HepG2 (cell line): Measurements from ENCODE around the gene RASA1. TPM values are rescaled to one million over a fixed set of nuclear protein-coding genes. Genes with fewer than 3 reads are reported as not detected.

Source experiments
- ATAC-seq: fragments of 200-7000 bp; cut with Tn5 transposase; 3 replicates; pipeline ENCODE4 v1.9.1; 2020; ENCODE audit warnings: mild to moderate bottlenecking, moderate library complexity
- BruUV-seq: library from RNA; stranded (reverse); fragments of 400-500 nt; replicated peaks from 2 replicates; lab custom pipeline; 2021; lab: Mats Ljungman, UMichigan
- CTCF ChIA-PET: fragments of 300-600 bp; formaldehyde crosslinking; extraction: SDS; loops from one replicate; lab custom pipeline; 2021; ENCODE audit warnings: low total read pairs, inconsistent platforms, low intra/inter-chr PET ratio; lab: Yijun Ruan, JAX
- POLR2A ChIA-PET: fragments of 350-600 bp; sonication (Branson Sonifier 250); formaldehyde crosslinking; loops from one replicate; lab custom pipeline; 2020; ENCODE audit warnings: antibody characterized with exemption, inconsistent platforms; lab: Yijun Ruan, JAX
- DNase-seq: peaks from one replicate; pipeline ENCODE4 v3.0.0-alpha.2; 2015; ENCODE audit warnings: low spot score
- FAIRE-seq: peaks from 3 replicates; lab custom pipeline; 2011; peaks lifted over from hg19 to GRCh38; lab: Jason Lieb, UNC
- H2AFZ ChIP-seq: one replicate; pipeline ENCODE4 v1.6.1; 2011; ENCODE audit warnings: low read length, inconsistent platforms
- H3K27ac ChIP-seq: fragments of 300-600 bp; 3 replicates; pipeline ENCODE4 v1.8.0; 2011; ENCODE audit warnings: mixed run types, mild to moderate bottlenecking, mixed read lengths, low read length, inconsistent platforms; ENCODE audit not compliant: insufficient read depth; ENCODE audit errors: extremely low read length
- H3K27me3 ChIP-seq, 2 experiments: fragments of 200-600 bp in 1 of 2; 2 replicates in 1 of 2; 3 replicates in 1 of 2; pipeline versions ENCODE4 v1.6.0 to v1.8.0; 2011; ENCODE audit warnings: low read length in 2 of 2, mild to moderate bottlenecking in 2 of 2, moderate library complexity in 2 of 2, inconsistent platforms in 1 of 2; ENCODE audit not compliant: insufficient read depth in 2 of 2, control insufficient read depth in 1 of 2
- H3K36me3 ChIP-seq, 2 experiments: fragments of 200-600 bp in 1 of 2; replicated peaks in 1 of 2; 2 replicates in 1 of 2; 3 replicates in 1 of 2; pipeline versions ENCODE4 v1.5.1 to v1.8.0; 2011; ENCODE audit warnings: low read length in 2 of 2, inconsistent platforms in 1 of 2; ENCODE audit not compliant: insufficient read depth in 2 of 2, control insufficient read depth in 1 of 2
- H3K4me1 ChIP-seq: 2 replicates; pipeline ENCODE4 v1.5.1; 2012; ENCODE audit warnings: low read length, inconsistent platforms; ENCODE audit not compliant: insufficient read depth
- H3K4me2 ChIP-seq: 2 replicates; pipeline ENCODE4 v1.6.0; 2011; ENCODE audit warnings: low read depth, low read length, inconsistent platforms
- H3K4me3 ChIP-seq, 3 experiments: fragments of 200-600 bp in 1 of 3; sonication (generic), shearing (Covaris generic) in 1 of 3; replicated peaks in 1 of 3; 2 replicates each; pipeline ENCODE4 v1.5.1; 2011 to 2016; ENCODE audit warnings: low read length in 3 of 3, inconsistent platforms in 2 of 3, low read depth in 2 of 3, mild to moderate bottlenecking in 2 of 3, control low read depth in 1 of 3, mixed read lengths in 1 of 3; ENCODE audit not compliant: insufficient read depth in 1 of 3
- H3K79me2 ChIP-seq: one replicate; pipeline ENCODE4 v1.6.1; 2011; ENCODE audit warnings: low read length, inconsistent platforms; ENCODE audit not compliant: insufficient read depth
- H3K9ac ChIP-seq: 2 replicates; pipeline ENCODE4 v1.6.0; 2011; ENCODE audit warnings: mild to moderate bottlenecking, low read depth, low read length, inconsistent platforms; ENCODE audit not compliant: insufficient read depth
- H3K9me3 ChIP-seq: 2 replicates; pipeline ENCODE4 v1.5.1; 2012; ENCODE audit warnings: mild to moderate bottlenecking, low read length
- H4K20me1 ChIP-seq: 2 replicates; pipeline ENCODE4 v1.6.0; 2011; ENCODE audit warnings: inconsistent platforms, mild to moderate bottlenecking, low read length, moderate library complexity; ENCODE audit not compliant: insufficient read depth
- CENPX ChIP-seq: sonication (generic); formaldehyde crosslinking; IDR thresholded peaks from 2 replicates; pipeline ENCODE4 v1.9.0; 2021; ENCODE audit warnings: mild to moderate bottlenecking, missing genetic modification reagents, moderate library complexity
- FOXP1 ChIP-seq, 2 experiments: fragments of 450-650 bp in 1 of 2; IDR thresholded peaks; 2 replicates each; pipeline ENCODE4 v1.6.1; 2017 to 2018; ENCODE audit warnings: antibody characterized with exemption in 1 of 2
- GPBP1L1 ChIP-seq: sonication (generic); formaldehyde crosslinking; IDR thresholded peaks from 2 replicates; pipeline ENCODE4 v1.5.0; 2020; ENCODE audit warnings: mild to moderate bottlenecking, missing genetic modification reagents
- MBD4 ChIP-seq: IDR thresholded peaks from 2 replicates; pipeline ENCODE4 v1.6.1; 2012; ENCODE audit warnings: low read length, inconsistent platforms, borderline replicate concordance
- MED13 ChIP-seq: sonication (generic); formaldehyde crosslinking; IDR thresholded peaks from 2 replicates; pipeline ENCODE4 v1.5.0; 2020; ENCODE audit warnings: missing genetic modification reagents
- NR2F6 ChIP-seq, 2 experiments: IDR thresholded peaks; 2 replicates each; pipeline ENCODE4 v1.6.1; 2016; ENCODE audit warnings: antibody characterized with exemption in 1 of 2, mild to moderate bottlenecking in 1 of 2
- SOX5 ChIP-seq: IDR thresholded peaks from 2 replicates; pipeline ENCODE4 v1.6.1; 2016; ENCODE audit warnings: borderline replicate concordance
- ZBTB3 ChIP-seq: sonication (generic); formaldehyde crosslinking; IDR thresholded peaks from 2 replicates; pipeline ENCODE4 v1.4.0; 2020; ENCODE audit warnings: low read depth, mild to moderate bottlenecking, moderate library complexity, missing genetic modification reagents, borderline replicate concordance
- ZNF318 ChIP-seq: sonication (generic); formaldehyde crosslinking; IDR thresholded peaks from 2 replicates; pipeline ENCODE4 v1.4.0; 2020; ENCODE audit warnings: mild to moderate bottlenecking, missing genetic modification reagents
- ZNF496 ChIP-seq: sonication (generic); formaldehyde crosslinking; IDR thresholded peaks from 2 replicates; pipeline ENCODE4 v1.8.1; 2023; ENCODE audit warnings: mild to moderate bottlenecking, moderate library complexity, missing genetic modification reagents; ENCODE audit not compliant: insufficient replicate concordance
- ZNF510 ChIP-seq: sonication (generic); formaldehyde crosslinking; IDR thresholded peaks from 2 replicates; pipeline ENCODE4 v1.4.0; 2020; ENCODE audit warnings: low read depth, mild to moderate bottlenecking, missing genetic modification reagents
- ZNF562 ChIP-seq: sonication (generic); formaldehyde crosslinking; IDR thresholded peaks from 2 replicates; pipeline ENCODE4 v1.8.0; 2022; ENCODE audit warnings: missing genetic modification reagents, borderline replicate concordance
- ZNF704 ChIP-seq: sonication (generic); formaldehyde crosslinking; IDR thresholded peaks from 2 replicates; pipeline ENCODE4 v1.8.1; 2023; ENCODE audit warnings: mild to moderate bottlenecking, inconsistent platforms, moderate library complexity, missing genetic modification reagents, borderline replicate concordance
- WGBS: methylation state at CpG from one replicate; pipeline ENCODE4 v1.1.6; 2017; ENCODE audit warnings: low lambda C conversion rate; 5-methylcytosine and 5-hydroxymethylcytosine counted together
- in situ Hi-C: cut with HindIII; loops from 2 replicates; pipeline ENCODE4 v1.10.0; 2017; ENCODE audit warnings: low pct_unique_long_range_greater_than_20kb; ENCODE audit not compliant: extremely low pct_ligation_motif_present
- intact Hi-C: fragments of 100-400 bp; cut with micrococcal nuclease; formaldehyde crosslinking; loops from one replicate; pipeline ENCODE4 v1.10.0; 2022; ENCODE audit not compliant: unreplicated experiment
- polyA plus RNA-seq, 8 experiments: library from polyadenylated mRNA; depleted of rRNA in 3 of 8; stranded (reverse) in 7 of 8; unstranded in 1 of 8; fragments of >200 nt; fragmentation: Illumina TruSeq in 4 of 8; extraction: Trizol in 4 of 8; gene quantifications; 2 replicates each; pipeline versions ENCODE4 v1.2.1 to v1.2.3, GENCODE V29; 2011 to 2016; ENCODE audit warnings: low read depth in 4 of 8, missing spikeins in 1 of 8, mixed read lengths in 1 of 8; ENCODE audit not compliant: insufficient read depth in 1 of 8
- total RNA-seq, 5 experiments: library from RNA; depleted of rRNA; stranded (reverse); fragments of >200 nt; fragmentation: Illumina TruSeq; extraction: Trizol; gene quantifications; 2 replicates each; pipeline ENCODE4 v1.2.3, GENCODE V29; 2016; ENCODE audit warnings: low read depth in 1 of 5

The RASA1 gene
- total and polyA plus RNA-seq, 2 of the 13 experiments (the other 11 are each of a cell fraction or from before 2014, with no cell fraction given), result 19.5 to 20.5 TPM

GRCh38 chr5:87340716-87341115, 73.0 kb downstream of the RASA1 start (continued):
- TF ChIP-seq GPBP1L1 (no peak), FOXP1 (IDR thresholded peaks at IDR 0.05) (no peak), FOXP1 (CRISPR knock-in tag; IDR thresholded peaks at IDR 0.05) (no peak), NR2F6 (IDR thresholded peaks at IDR 0.05) (no peak), NR2F6 (CRISPR knock-in tag; IDR thresholded peaks at IDR 0.05) (no peak), SOX5 (CRISPR knock-in tag) (no peak)
- TF ChIP-seq, all 625 proteins: peak for 0

- intact Hi-C loops (no loop called here), in situ Hi-C loops (no loop called here)
- Histone ChIP-seq H3K4me3 (no peak overlapping the region), H4K20me1 (no peaks in the 10 kb centered on the region; the same call in 1 of the 2 replicates), H3K36me3 (peaks cover 0 to 7% of the 10 kb centered on the region in 2 experiments; a peak in 3 of 5 replicates), H3K4me1 (no peaks in the 10 kb centered on the region), H3K27me3 (no peaks in the 10 kb centered on the region), H3K79me2 (no peaks in the 10 kb centered on the region), H3K4me2 (no peak overlapping the region), H3K9ac (no peak overlapping the region), H2AFZ (no peak overlapping the region), H3K27ac (no peak overlapping the region), H3K9me3 (no peaks in the 10 kb centered on the region)
- FAIRE-seq (no peak), DNase-seq (no peak), ATAC-seq (no peak)
- WGBS, result 100% methylated on average over 1 of the region's 1 CpG
- TF ChIP-seq MBD4 (no peak), ZBTB3 (CRISPR knock-in tag) (no peak), ZNF318 (CRISPR knock-in tag) (no peak), CENPX (CRISPR knock-in tag) (no peak), ZNF510 (CRISPR knock-in tag) (no peak), ZNF496 (CRISPR knock-in tag) (no peak), ZNF562 (CRISPR knock-in tag) (no peak), MED13 (no peak), ZNF704 (CRISPR knock-in tag) (no peak)
- POLR2A ChIA-PET, result no interaction called here
- BruUV-seq, result no TSS peak
- CTCF ChIA-PET, result no interaction called here
Measured at GRCh38 chr5:87347272-87347671, 79.6 kb downstream of the RASA1 start.
